PC-9 (cell line): ENCODE measurements around the gene ABHD8. TPM values are rescaled to one million over a fixed set of nuclear protein-coding genes. Genes with fewer than 3 reads are reported as not detected.

ENCODE experiments used
- BruUV-seq: library from RNA; stranded (reverse); fragments of 400-500 nt; replicated peaks from 2 replicates; lab custom pipeline; 2021; lab: Mats Ljungman, UMichigan
- CTCF ChIA-PET: fragments of 300-600 bp; sonication (Branson Sonifier 250); formaldehyde crosslinking; loops from one replicate; lab custom pipeline; 2022; ENCODE audit warnings: antibody characterized with exemption; lab: Charles Lee
- POLR2A ChIA-PET: fragments of 300-600 bp; sonication (Branson Sonifier 250); formaldehyde crosslinking; loops from one replicate; lab custom pipeline; 2022; ENCODE audit warnings: antibody characterized with exemption; ENCODE audit not compliant: unreplicated experiment; lab: Charles Lee
- DNase-seq, 2 experiments: peaks; one replicate each; pipeline versions ENCODE4 v3.0.0 to v3.0.0-alpha.2; 2015 to 2022; ENCODE audit warnings: mixed read lengths in 1 of 2
- H2AFZ ChIP-seq: fragments of 200-600 bp; sonication (generic); 2 replicates; pipeline ENCODE4 v1.8.1; 2017; ENCODE audit warnings: antibody characterized with exemption
- H3F3A ChIP-seq: fragments of 200-600 bp; sonication (generic); 2 replicates; pipeline ENCODE4 v1.8.1; 2017; ENCODE audit warnings: antibody characterized with exemption, mild to moderate bottlenecking, low read depth; ENCODE audit not compliant: insufficient read depth
- H3K27ac ChIP-seq: fragments of 200-600 bp; sonication (generic); 2 replicates; pipeline ENCODE4 v1.6.1; 2016; ENCODE audit warnings: mixed run types
- H3K27me3 ChIP-seq: fragments of 200-600 bp; sonication (generic); 2 replicates; pipeline ENCODE4 v1.6.1; 2016; ENCODE audit warnings: low read depth, mixed run types; ENCODE audit not compliant: insufficient read depth
- H3K36me3 ChIP-seq: fragments of 200-600 bp; sonication (generic); 2 replicates; pipeline ENCODE4 v1.6.1; 2016; ENCODE audit warnings: low read depth, mixed run types
- H3K4me1 ChIP-seq: fragments of 200-600 bp; sonication (generic); replicated peaks from 2 replicates; pipeline ENCODE4 v1.6.1; 2016; ENCODE audit warnings: mixed run types; ENCODE audit not compliant: insufficient read depth
- H3K4me2 ChIP-seq: fragments of 200-600 bp; sonication (generic); 2 replicates; pipeline ENCODE4 v1.6.1; 2017; ENCODE audit warnings: mixed run types
- H3K4me3 ChIP-seq: fragments of 200-600 bp; sonication (generic); 2 replicates; pipeline ENCODE4 v1.6.1; 2016; ENCODE audit warnings: mixed run types
- H3K79me2 ChIP-seq: fragments of 200-600 bp; sonication (generic); 2 replicates; pipeline ENCODE4 v1.6.1; 2017; ENCODE audit warnings: low read depth, mixed run types
- H3K9me2 ChIP-seq: fragments of 200-600 bp; sonication (generic); 2 replicates; pipeline ENCODE4 v1.8.1; 2017; ENCODE audit warnings: mild to moderate bottlenecking; ENCODE audit not compliant: insufficient read depth
- H3K9me3 ChIP-seq: fragments of 200-600 bp; sonication (generic); 2 replicates; pipeline ENCODE4 v1.8.1; 2016; ENCODE audit warnings: low read depth; ENCODE audit not compliant: insufficient read depth
- H4K20me1 ChIP-seq: fragments of 200-600 bp; sonication (generic); 2 replicates; pipeline ENCODE4 v1.8.1; 2017; ENCODE audit not compliant: insufficient read depth
- CTCF ChIP-seq: fragments of 200-600 bp; sonication (generic); conservative IDR thresholded peaks from 2 replicates; pipeline ENCODE4 v1.6.1; 2017; ENCODE audit warnings: mixed run types, antibody characterized with exemption, mild to moderate bottlenecking, moderate library complexity
- EZH2 ChIP-seq: fragments of 200-600 bp; sonication (generic); IDR thresholded peaks from 2 replicates; pipeline ENCODE4 v1.8.0; 2017; ENCODE audit warnings: antibody characterized with exemption, low read depth
- intact Hi-C: fragments of 100-400 bp; cut with micrococcal nuclease; formaldehyde crosslinking; loops from one replicate; pipeline ENCODE4 v1.10.0; 2022; ENCODE audit not compliant: unreplicated experiment
- total RNA-seq: library from RNA; stranded (reverse); gene quantifications from 2 replicates; pipeline ENCODE4 v1.2.3, GENCODE V29; 2021

ABHD8 gene
- total RNA-seq, 1 experiment from 2014 or later, result 37.5 TPM

DNA sequence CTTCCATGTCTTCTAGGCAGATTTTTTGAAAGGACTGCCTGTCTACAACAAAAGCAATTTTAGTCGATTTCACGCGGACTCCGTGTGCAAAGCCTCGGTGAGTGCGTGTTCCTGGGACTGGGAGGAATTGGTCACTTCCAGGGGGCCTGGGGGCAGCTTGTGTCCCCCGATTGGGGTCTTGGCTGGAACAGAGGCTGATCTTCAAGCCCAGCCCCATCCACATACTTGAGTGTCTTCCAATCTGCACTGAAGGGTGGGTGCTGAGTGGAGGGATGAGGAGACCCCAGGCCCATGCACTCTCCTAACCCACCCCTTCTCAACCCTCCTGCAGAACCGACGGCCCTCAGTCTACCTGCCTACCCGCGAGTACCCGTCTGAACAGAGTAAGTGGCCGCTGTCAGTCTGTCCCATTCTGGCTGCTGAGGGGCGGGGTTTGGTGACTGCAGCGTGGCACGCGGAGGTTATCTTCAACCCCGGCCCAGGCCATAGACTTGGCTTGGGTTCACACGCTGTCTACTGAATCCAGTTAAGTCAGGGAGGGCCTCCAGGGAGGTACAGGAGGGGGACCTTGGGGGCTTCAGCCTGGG is 10.9 kb upstream of the ABHD8 start:
- H4K20me1 ChIP-seq, result peaks cover 12% of the 10 kb centered on the region
- no peaks in the 10 kb centered on the region for H3K9me2 ChIP-seq
- H3K4me1 ChIP-seq, result peaks cover 43% of the 10 kb centered on the region

GRCh38 chr19:17312189-17313113 is 9.2 kb upstream of the ABHD8 start:
- BruUV-seq, result no TSS peak

More for the DNA sequence above, 10.9 kb upstream of the ABHD8 start:
- Histone ChIP-seq H2AFZ (no peak overlapping the region), H3K79me2 (peaks cover 71% of the 10 kb centered on the region), H3F3A (peaks cover 55% of the 10 kb centered on the region), H3K4me2 (no peak overlapping the region), H3K9me3 (no peaks in the 10 kb centered on the region), H3K36me3 (peaks cover 33% of the 10 kb centered on the region), H3K4me3 (no peak overlapping the region), H3K27ac (no peak overlapping the region), H3K27me3 (no peaks in the 10 kb centered on the region)
- POLR2A ChIA-PET, result no interaction called here
- no peak for TF ChIP-seq CTCF
- no peak for TF ChIP-seq EZH2
- intact Hi-C loops, result no loop called here
- BruUV-seq, result no TSS peak
- CTCF ChIA-PET, result no interaction called here
- DNase-seq, result no peak

More at GRCh38 chr19:17312189-17313113, 9.2 kb upstream of the ABHD8 start:
- intact Hi-C loops, result no loop called here
- Histone ChIP-seq H3K9me2 (no peaks in the 10 kb centered on the region), H3K4me3 (peak overlapping the region; percentile 46), H3F3A (peaks cover 56% of the 10 kb centered on the region), H3K4me2 (peak overlapping the region; percentile 85), H3K27me3 (no peaks in the 10 kb centered on the region), H4K20me1 (peaks cover 12% of the 10 kb centered on the region), H3K9me3 (no peaks in the 10 kb centered on the region), H3K79me2 (peaks cover 61% of the 10 kb centered on the region), H3K4me1 (peaks cover 37% of the 10 kb centered on the region), H2AFZ (no peak overlapping the region), H3K36me3 (peaks cover 26% of the 10 kb centered on the region), H3K27ac (peak overlapping the region; percentile 65)
- no peak for TF ChIP-seq CTCF
- TF ChIP-seq EZH2, result no peak
- DNase-seq, result no peak
- POLR2A ChIA-PET, result interaction anchor here (0.6 to 0.8 kb wide), 3 partner anchors 76 to 548 kb away, joined by 4 to 9 read pairs (median 4); no protein-coding TSS in a partner anchor
- CTCF ChIA-PET, result interaction anchor here (0.6 to 1.7 kb wide), 2 partner anchors 20 to 54 kb away, joined by 3 to 8 read pairs; no protein-coding TSS in a partner anchor
